Vagina (tissue), 2 donors: ENCODE results near the gene STK24. TPM values are rescaled to one million over a fixed set of nuclear protein-coding genes. Genes with fewer than 3 reads are reported as not detected.

Experiments
- DNase-seq, 2 donors: peaks; one replicate each; pipeline ENCODE4 v3.0.0-alpha.2; 2017; ENCODE audit errors: extremely low spot score in 2 of 2
- H3K27ac ChIP-seq: fragments of 200-600 bp; sonication (generic); one replicate; pipeline ENCODE4 v1.5.1; 2019
- H3K27me3 ChIP-seq: fragments of 200-600 bp; sonication (generic); one replicate; pipeline ENCODE4 v1.5.1; 2019
- H3K36me3 ChIP-seq, 2 donors: fragments of 200-600 bp; sonication (generic); one replicate each; pipeline ENCODE4 v1.5.1; 2017 to 2019
- H3K4me1 ChIP-seq: fragments of 200-600 bp; sonication (generic); one replicate; pipeline ENCODE4 v1.5.1; 2019
- H3K4me3 ChIP-seq, 2 donors: fragments of 200-600 bp; sonication (generic); 1 replicate in 1 of 2; 2 replicates in 1 of 2; pipeline ENCODE4 v1.5.1; 2016 to 2019
- H3K9me3 ChIP-seq: fragments of 200-600 bp; sonication (generic); one replicate; pipeline ENCODE4 v1.5.1; 2019
- CTCF ChIP-seq, 3 experiments: fragments of 450-650 bp in 2 of 3; fragments of 200-600 bp in 1 of 3; sonication (generic) in 1 of 3; IDR thresholded peaks; one replicate each; pipeline ENCODE4 v1.5.1; 2017 to 2019; ENCODE audit warnings: antibody characterized with exemption in 3 of 3, mild to moderate bottlenecking in 2 of 3, moderate library complexity in 2 of 3
- POLR2A ChIP-seq, 2 donors: fragments of 450-650 bp; IDR thresholded peaks; one replicate each; pipeline ENCODE4 v1.6.1; 2017; ENCODE audit warnings: antibody characterized with exemption in 2 of 2, mild to moderate bottlenecking in 2 of 2, moderate library complexity in 2 of 2
- POLR2AphosphoS5 ChIP-seq, 2 donors: sonication (generic); formaldehyde crosslinking; IDR thresholded peaks; one replicate each; pipeline ENCODE4 v1.9.0; 2017; ENCODE audit warnings: antibody characterized with exemption in 2 of 2, mild to moderate bottlenecking in 2 of 2, low read depth in 1 of 2; ENCODE audit not compliant: insufficient read depth in 1 of 2
- intact Hi-C: fragments of 100-400 bp; cut with DNase I; formaldehyde crosslinking; loops from one replicate; pipeline ENCODE4 v1.15.1; 2023
- total RNA-seq: library from RNA; depleted of rRNA; stranded (reverse); fragments of >200 nt; gene quantifications from one replicate; pipeline ENCODE4 v1.2.3, GENCODE V29; 2016

STK24 gene
- total RNA-seq, 1 donor from 2014 or later: 82.5 TPM

DNA sequence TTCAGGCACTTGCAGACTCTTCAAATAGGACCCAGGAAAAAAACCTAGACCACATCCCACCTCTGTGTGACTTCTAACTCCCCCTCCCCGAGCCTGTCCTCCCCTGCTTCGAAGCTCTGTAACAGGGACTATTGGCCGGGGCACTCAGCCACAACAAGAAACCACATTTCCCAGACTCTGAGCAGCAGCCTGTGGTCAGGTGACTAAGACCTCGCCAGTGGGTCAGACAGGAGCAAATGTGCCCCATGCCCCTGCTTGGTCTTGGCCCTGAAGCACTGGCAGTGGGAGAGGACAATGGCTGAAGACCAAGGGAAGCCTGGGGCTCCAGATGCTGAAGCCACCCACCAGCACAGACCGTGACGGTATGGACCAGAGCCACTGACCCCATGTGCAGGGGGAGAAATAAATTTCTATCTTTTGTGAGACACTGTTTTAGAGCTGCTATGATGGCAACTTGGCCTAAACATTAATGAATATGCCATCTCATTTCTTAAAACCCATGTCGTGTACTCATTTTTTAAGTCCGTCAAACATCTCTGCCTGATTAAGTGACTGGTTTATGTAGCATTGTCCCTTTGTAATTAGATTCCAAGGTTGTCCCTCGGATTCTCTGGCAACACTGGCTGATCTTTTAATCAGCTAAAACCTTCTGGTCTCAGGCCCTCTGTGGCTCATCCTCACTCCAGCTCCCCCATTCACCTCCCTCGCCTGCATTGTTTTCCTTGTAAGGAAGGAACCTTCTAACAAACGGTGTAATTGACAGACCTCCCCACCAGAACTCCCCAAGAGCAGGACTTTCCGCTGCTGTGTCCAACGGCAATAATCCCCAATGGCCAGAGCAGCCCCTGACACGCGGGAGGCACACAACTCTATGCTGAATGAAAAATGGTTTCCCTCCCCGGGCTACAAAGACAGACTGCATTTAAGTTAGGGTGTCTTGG is 98.4 kb downstream of the STK24 start:
- no peak overlapping the region for H3K4me3 ChIP-seq
- no peaks in the 10 kb centered on the region for H3K9me3 ChIP-seq
- H3K27me3 ChIP-seq: no peaks in the 10 kb centered on the region
- peak overlapping the region; percentile 6 for H3K27ac ChIP-seq
- no peak for DNase-seq
- intact Hi-C loops: no loop called here
- peaks cover 95% of the 10 kb centered on the region for H3K4me1 ChIP-seq
- H3K36me3 ChIP-seq: peaks cover 0 to 9% of the 10 kb centered on the region in 2 donors
- TF ChIP-seq CTCF (IDR thresholded peaks at IDR 0.05): no peak
- no peak for TF ChIP-seq POLR2A (IDR thresholded peaks at IDR 0.05)
- no peak for TF ChIP-seq POLR2AphosphoS5 (IDR thresholded peaks at IDR 0.05; ENCODE audit: insufficient read depth in 1 of 2, low read depth in 1 of 2)

- H3K27me3 ChIP-seq: no peaks in the 10 kb centered on the region
- intact Hi-C loops: no loop called here
- peaks cover 0 to 18% of the 10 kb centered on the region in 2 donors for H3K36me3 ChIP-seq
- DNase-seq: no peak
- H3K4me1 ChIP-seq: peaks cover 80% of the 10 kb centered on the region
- TF ChIP-seq POLR2A (IDR thresholded peaks at IDR 0.05) (no peak), POLR2AphosphoS5 (IDR thresholded peaks at IDR 0.05; ENCODE audit: insufficient read depth in 1 of 2, low read depth in 1 of 2) (peak in 1 of 2 donors; percentile 75)
- peak overlapping the region; percentile 63 for H3K27ac ChIP-seq
- H3K9me3 ChIP-seq: no peaks in the 10 kb centered on the region
- no peak overlapping the region for H3K4me3 ChIP-seq
These were observed 100.4 kb downstream of the STK24 start for GRCh38 chr13:98476538-98476966.

- intact Hi-C loops: no loop called here
- Histone ChIP-seq H3K9me3 (no peaks in the 10 kb centered on the region), H3K36me3 (peaks cover 0 to 23% of the 10 kb centered on the region in 2 donors), H3K27ac (peak overlapping the region; percentile 63), H3K4me3 (no peak overlapping the region), H3K4me1 (peaks cover 75% of the 10 kb centered on the region), H3K27me3 (no peaks in the 10 kb centered on the region)
- TF ChIP-seq POLR2AphosphoS5 (IDR thresholded peaks at IDR 0.05; ENCODE audit: insufficient read depth in 1 of 2, low read depth in 1 of 2) (no peak), CTCF (IDR thresholded peaks at IDR 0.05) (no peak), POLR2A (IDR thresholded peaks at IDR 0.05) (no peak)
- no peak for DNase-seq
These were observed 100.8 kb downstream of the STK24 start for GRCh38 chr13:98476106-98476505.

- Histone ChIP-seq H3K4me1 (peaks cover 69% of the 10 kb centered on the region), H3K36me3 (peaks cover 0 to 27% of the 10 kb centered on the region in 2 donors), H3K27ac (peak overlapping the region; percentile 63), H3K9me3 (no peaks in the 10 kb centered on the region), H3K4me3 (no peak overlapping the region), H3K27me3 (no peaks in the 10 kb centered on the region)
- intact Hi-C loops: no loop called here
- TF ChIP-seq POLR2A (IDR thresholded peaks at IDR 0.05): no peak
- TF ChIP-seq POLR2AphosphoS5 (IDR thresholded peaks at IDR 0.05; ENCODE audit: insufficient read depth in 1 of 2, low read depth in 1 of 2): no peak
- TF ChIP-seq CTCF (IDR thresholded peaks at IDR 0.05): no peak
- DNase-seq: no peak
These were observed 101.4 kb downstream of the STK24 start for GRCh38 chr13:98475522-98475921.

DNA sequence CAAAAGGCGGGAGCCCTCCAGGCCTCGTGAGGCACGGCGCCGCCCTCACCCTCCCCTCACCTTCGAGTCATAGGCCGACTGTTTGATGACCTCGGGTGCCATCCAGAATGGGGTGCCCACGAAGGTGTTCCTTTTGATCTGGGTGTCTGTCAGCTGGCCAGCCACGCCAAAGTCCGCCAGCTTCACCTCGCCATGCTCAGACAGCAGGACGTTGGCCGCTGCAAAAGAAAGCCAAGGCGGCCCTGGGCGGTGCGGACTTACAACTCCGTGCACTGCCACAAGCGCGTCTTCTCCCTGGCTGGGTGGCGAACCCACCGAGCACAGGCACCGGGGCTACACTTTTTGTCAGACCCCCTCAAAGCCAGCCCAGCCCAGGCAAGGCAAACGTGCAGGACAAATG is 102.1 kb downstream of the STK24 start:
- no peak overlapping the region for H3K27ac ChIP-seq
- no peak overlapping the region for H3K4me3 ChIP-seq
- no peak for TF ChIP-seq CTCF (IDR thresholded peaks at IDR 0.05)
- no peak for TF ChIP-seq POLR2A (IDR thresholded peaks at IDR 0.05)
- peak in 1 of 2 donors; percentile 12 for TF ChIP-seq POLR2AphosphoS5 (IDR thresholded peaks at IDR 0.05; ENCODE audit: insufficient read depth in 1 of 2, low read depth in 1 of 2)
- DNase-seq: no peak
- H3K4me1 ChIP-seq: peaks cover 63% of the 10 kb centered on the region
- H3K27me3 ChIP-seq: no peaks in the 10 kb centered on the region
- no peaks in the 10 kb centered on the region for H3K9me3 ChIP-seq
- peaks cover 0 to 27% of the 10 kb centered on the region in 2 donors for H3K36me3 ChIP-seq
- intact Hi-C loops: no loop called here
